HepG2 (cell line): ENCODE data around the gene URGCP. TPM values are rescaled to one million over a fixed set of nuclear protein-coding genes. Genes with fewer than 3 reads are reported as not detected.

Experiments used
- AGO2 ChIP-seq: fragments of 200-400 bp; formaldehyde crosslinking; optimal IDR thresholded peaks from 2 replicates; pipeline ENCODE3; 2017; ENCODE audit warnings: mild to moderate bottlenecking, low read depth, low read length, moderate library complexity
- ELF1 ChIP-seq: sonication (generic); formaldehyde crosslinking; IDR thresholded peaks from 2 replicates; pipeline ENCODE4 v1.4.0; 2020; ENCODE audit warnings: missing genetic modification reagents
- GLMP ChIP-seq: sonication (generic); formaldehyde crosslinking; IDR thresholded peaks from 2 replicates; pipeline ENCODE4 v1.9.0; 2021; ENCODE audit warnings: missing genetic modification reagents, mild to moderate bottlenecking, borderline replicate concordance
- IRF9 ChIP-seq: sonication (generic); formaldehyde crosslinking; IDR thresholded peaks from 2 replicates; pipeline ENCODE4 v1.8.0; 2022; ENCODE audit warnings: missing genetic modification reagents, mild to moderate bottlenecking, borderline replicate concordance
- IRX3 ChIP-seq: sonication (generic); formaldehyde crosslinking; IDR thresholded peaks from 2 replicates; pipeline ENCODE4 v1.8.1; 2023; ENCODE audit warnings: mild to moderate bottlenecking, low read depth, missing genetic modification reagents, borderline replicate concordance
- ISL2 ChIP-seq: sonication (generic); formaldehyde crosslinking; IDR thresholded peaks from 2 replicates; pipeline ENCODE4 v1.5.0; 2020; ENCODE audit warnings: missing genetic modification reagents
- SNAPC2 ChIP-seq: sonication (generic); formaldehyde crosslinking; IDR thresholded peaks from 2 replicates; pipeline ENCODE4 v1.8.1; 2022; ENCODE audit warnings: mild to moderate bottlenecking, missing genetic modification reagents
- SNAPC4 ChIP-seq: sonication (generic); formaldehyde crosslinking; IDR thresholded peaks from 2 replicates; pipeline ENCODE4 v1.4.0; 2020; ENCODE audit warnings: mild to moderate bottlenecking, missing genetic modification reagents
- SRF ChIP-seq: IDR thresholded peaks from 2 replicates; pipeline ENCODE4 v1.6.1; 2011; ENCODE audit warnings: mild to moderate bottlenecking, low read depth, low read length, moderate library complexity
- ZMYM2 ChIP-seq: sonication (generic); formaldehyde crosslinking; IDR thresholded peaks from 2 replicates; pipeline ENCODE4 v1.8.0; 2022; ENCODE audit warnings: mild to moderate bottlenecking, missing genetic modification reagents
- ZNF251 ChIP-seq: sonication (generic); formaldehyde crosslinking; IDR thresholded peaks from 2 replicates; pipeline ENCODE4 v1.9.0; 2021; ENCODE audit warnings: mild to moderate bottlenecking, missing genetic modification reagents
- ZNF296 ChIP-seq: sonication (generic); formaldehyde crosslinking; conservative IDR thresholded peaks from 2 replicates; pipeline ENCODE4 v1.5.0; 2020; ENCODE audit warnings: mild to moderate bottlenecking, missing genetic modification reagents
- polyA plus RNA-seq, 8 experiments: library from polyadenylated mRNA; depleted of rRNA in 3 of 8; stranded (reverse) in 7 of 8; unstranded in 1 of 8; fragments of >200 nt; fragmentation: Illumina TruSeq in 4 of 8; extraction: Trizol in 4 of 8; gene quantifications; 2 replicates each; pipeline versions ENCODE4 v1.2.1 to v1.2.3, GENCODE V29; 2011 to 2016; ENCODE audit warnings: low read depth in 4 of 8, missing spikeins in 1 of 8, mixed read lengths in 1 of 8; ENCODE audit not compliant: insufficient read depth in 1 of 8
- total RNA-seq, 5 experiments: library from RNA; depleted of rRNA; stranded (reverse); fragments of >200 nt; fragmentation: Illumina TruSeq; extraction: Trizol; gene quantifications; 2 replicates each; pipeline ENCODE4 v1.2.3, GENCODE V29; 2016; ENCODE audit warnings: low read depth in 1 of 5
- TF ChIP-seq, protein P1 (sequence below): sonication (generic); formaldehyde crosslinking; IDR thresholded peaks from 2 replicates; pipeline ENCODE4 v1.4.0; 2020; ENCODE audit warnings: missing genetic modification reagents, mild to moderate bottlenecking, borderline replicate concordance

The URGCP gene
- total and polyA plus RNA-seq, 2 of the 13 experiments (the other 11 are each of a cell fraction or from before 2014, with no cell fraction given): 22.3 to 25.8 TPM

- TF ChIP-seq SNAPC4 (CRISPR knock-in tag) (0 out of 2 replicates have a peak, but pooled peaks have one; percentile 30), IRX3 (CRISPR knock-in tag) (0 out of 2 replicates have a peak, but pooled peaks have one; percentile 49), ZNF296 (CRISPR knock-in tag) (no peak), ISL2 (CRISPR knock-in tag) (peak; percentile 45; the same call in 1 of the 2 replicates), IRF9 (peak; percentile 79; the same call in 1 of the 2 replicates), ZMYM2 (CRISPR knock-in tag) (no peak), AGO2 (peak; percentile 60), GLMP (CRISPR knock-in tag) (no peak), SNAPC2 (CRISPR knock-in tag) (peak; percentile 78; the same call in 1 of the 2 replicates), SRF (no peak), ELF1 (peak; percentile 35; the same call in 1 of the 2 replicates), ZNF251 (CRISPR knock-in tag) (no peak)
- TF ChIP-seq, protein P1, sequence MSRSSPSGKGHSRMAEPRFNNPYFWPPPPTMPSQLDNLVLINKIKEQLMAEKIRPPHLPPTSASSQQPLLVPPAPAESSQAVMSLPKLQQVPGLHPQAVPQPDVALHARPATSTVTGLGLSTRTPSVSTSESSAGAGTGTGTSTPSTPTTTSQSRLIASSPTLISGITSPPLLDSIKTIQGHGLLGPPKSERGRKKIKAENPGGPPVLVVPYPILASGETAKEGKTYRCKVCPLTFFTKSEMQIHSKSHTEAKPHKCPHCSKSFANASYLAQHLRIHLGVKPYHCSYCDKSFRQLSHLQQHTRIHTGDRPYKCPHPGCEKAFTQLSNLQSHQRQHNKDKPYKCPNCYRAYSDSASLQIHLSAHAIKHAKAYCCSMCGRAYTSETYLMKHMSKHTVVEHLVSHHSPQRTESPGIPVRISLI (CRISPR knock-in tag): no peak
Measured at GRCh38 chr7:43869006-43869866, 37.2 kb downstream of the URGCP start, which contains the start of gene MRPS24 (continued).
